Fibroblast of mammary gland (primary cell): ENCODE data around the gene SUPT3H.

Source experiments
- DNase-seq: peaks from one replicate; pipeline ENCODE4 v3.0.0-alpha.2; 2010; ENCODE audit warnings: low read depth
- H3K4me3 ChIP-seq: 2 replicates; pipeline ENCODE4 v1.5.1; 2011; ENCODE audit warnings: low read depth, mild to moderate bottlenecking, low read length, moderate library complexity; ENCODE audit not compliant: control insufficient read depth
- TF ChIP-seq, protein P1 (sequence below): conservative IDR thresholded peaks from 2 replicates; pipeline ENCODE4 v1.5.1; 2011; ENCODE audit warnings: low read depth, low read length, inconsistent platforms; ENCODE audit not compliant: control insufficient read depth, insufficient read depth

The SUPT3H gene

DNA sequence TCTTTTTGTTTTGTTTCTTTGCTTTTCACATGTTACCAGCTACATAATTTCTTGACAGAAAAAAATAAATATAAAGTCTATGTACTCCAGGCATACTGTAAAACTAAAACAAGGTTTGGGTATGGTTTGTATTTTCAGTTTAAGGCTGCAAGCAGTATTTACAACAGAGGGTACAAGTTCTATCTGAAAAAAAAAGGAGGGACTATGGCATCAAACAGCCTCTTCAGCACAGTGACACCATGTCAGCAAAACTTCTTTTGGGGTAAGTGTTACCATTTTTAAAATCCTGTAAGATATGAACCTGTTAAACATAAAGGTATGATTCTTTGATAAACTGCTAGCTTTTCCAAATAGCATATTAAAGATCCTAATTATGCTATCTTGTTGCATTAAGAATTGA, 49.2 kb downstream of the SUPT3H start:
- DNase-seq, result no peak
- TF ChIP-seq, protein P1, sequence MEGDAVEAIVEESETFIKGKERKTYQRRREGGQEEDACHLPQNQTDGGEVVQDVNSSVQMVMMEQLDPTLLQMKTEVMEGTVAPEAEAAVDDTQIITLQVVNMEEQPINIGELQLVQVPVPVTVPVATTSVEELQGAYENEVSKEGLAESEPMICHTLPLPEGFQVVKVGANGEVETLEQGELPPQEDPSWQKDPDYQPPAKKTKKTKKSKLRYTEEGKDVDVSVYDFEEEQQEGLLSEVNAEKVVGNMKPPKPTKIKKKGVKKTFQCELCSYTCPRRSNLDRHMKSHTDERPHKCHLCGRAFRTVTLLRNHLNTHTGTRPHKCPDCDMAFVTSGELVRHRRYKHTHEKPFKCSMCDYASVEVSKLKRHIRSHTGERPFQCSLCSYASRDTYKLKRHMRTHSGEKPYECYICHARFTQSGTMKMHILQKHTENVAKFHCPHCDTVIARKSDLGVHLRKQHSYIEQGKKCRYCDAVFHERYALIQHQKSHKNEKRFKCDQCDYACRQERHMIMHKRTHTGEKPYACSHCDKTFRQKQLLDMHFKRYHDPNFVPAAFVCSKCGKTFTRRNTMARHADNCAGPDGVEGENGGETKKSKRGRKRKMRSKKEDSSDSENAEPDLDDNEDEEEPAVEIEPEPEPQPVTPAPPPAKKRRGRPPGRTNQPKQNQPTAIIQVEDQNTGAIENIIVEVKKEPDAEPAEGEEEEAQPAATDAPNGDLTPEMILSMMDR, result no peak
- peak overlapping the region; percentile 46 for H3K4me3 ChIP-seq

DNA sequence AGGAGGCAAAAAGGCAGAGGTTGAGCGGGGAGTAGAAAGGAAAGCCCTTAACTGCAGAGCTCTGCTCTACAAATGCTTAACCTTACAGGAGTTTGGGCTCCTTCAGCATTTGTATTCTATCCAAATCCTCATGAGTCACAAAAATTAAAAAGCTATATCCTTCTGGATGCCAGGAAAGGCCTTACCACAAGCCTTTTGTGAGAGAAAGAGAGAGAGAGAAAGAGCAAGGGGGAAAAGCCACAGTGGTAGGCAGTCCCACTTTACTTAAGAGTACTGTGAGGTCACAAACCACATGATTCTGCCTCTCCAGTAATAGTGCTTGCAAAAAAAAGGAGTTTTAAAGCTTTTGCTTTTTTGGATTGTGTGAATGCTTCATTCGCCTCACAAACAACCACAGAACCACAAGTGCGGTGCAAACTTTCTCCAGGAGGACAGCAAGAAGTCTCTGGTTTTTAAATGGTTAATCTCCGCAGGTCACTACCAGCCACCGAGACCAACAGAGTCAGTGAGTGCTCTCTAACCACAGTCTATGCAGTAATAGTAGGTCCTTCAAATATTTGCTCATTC, 49.7 kb downstream of the SUPT3H start, which contains the start of gene RUNX2:
Gene RUNX2, plus strand, starts transcription at position 375 of the 567 bp plus-strand sequence. CDS start 397 bp downstream, outside the sequence.
- TF ChIP-seq, protein P1, result no peak
- peak; percentile 95 for DNase-seq
- peak within 1 kb of the TSS; percentile 46 for H3K4me3 ChIP-seq

DNA sequence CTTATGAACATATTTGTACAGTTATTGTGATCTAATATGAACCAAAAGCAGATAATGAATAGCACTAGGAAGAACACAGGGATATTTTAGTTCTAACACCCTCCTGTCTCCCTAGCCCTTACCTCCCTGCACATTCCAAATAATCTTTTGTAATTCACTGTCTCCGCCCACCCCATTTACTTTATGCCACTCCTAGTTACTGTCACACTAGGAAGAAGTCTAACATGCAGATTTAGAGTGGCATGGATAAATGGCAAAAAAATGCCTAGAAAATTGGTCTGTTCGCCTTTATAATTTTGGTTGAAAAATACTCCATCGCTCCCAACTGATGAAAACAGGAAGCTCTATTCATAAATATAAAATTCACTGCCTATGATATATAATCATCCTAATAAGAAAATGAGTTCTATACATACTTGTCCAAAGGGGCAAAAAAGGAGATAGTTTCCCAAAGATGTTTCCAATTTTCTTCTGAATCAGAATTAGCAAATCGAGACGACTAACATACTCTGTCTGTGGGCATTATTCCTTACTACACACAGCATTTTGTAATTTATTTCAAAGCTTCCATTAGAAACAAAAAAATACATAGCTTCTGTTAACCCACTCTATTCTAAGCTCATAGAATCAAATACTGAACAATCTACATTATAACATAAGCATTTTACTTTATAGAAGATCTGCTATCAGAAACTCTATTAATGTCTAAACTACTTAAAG, 50.9 kb downstream of the SUPT3H start:
- TF ChIP-seq, protein P1, result no peak
- DNase-seq, result no peak
- H3K4me3 ChIP-seq, result no peak overlapping the region

DNA sequence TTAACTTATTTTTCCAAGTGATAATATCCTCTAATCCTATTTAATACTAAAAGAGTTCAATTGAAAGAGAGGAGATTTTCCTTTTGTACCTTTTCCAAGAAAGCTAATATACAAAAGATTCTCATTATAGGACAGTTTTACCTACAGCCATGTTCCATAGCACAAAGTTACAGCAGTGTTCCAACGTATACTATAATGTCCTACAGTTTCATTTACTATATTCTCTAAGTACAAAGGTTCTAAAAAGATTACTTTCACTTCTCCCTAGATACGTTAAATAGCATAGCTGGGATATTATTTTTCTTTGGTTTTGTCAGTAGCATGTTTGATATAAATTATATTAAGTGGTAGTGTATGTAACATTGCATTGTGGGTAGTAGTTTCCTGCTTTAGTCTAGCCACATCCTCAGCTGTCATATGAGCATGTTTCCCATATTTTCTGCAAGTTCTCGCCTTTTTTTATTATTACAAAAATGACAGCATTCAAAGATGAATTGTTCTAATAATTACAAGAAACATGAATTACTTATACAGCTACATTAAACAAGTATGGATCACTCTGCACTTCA, 54.0 kb downstream of the SUPT3H start:
- DNase-seq, result no peak
- H3K4me3 ChIP-seq, result no peak overlapping the region
- TF ChIP-seq, protein P1, result no peak

DNA sequence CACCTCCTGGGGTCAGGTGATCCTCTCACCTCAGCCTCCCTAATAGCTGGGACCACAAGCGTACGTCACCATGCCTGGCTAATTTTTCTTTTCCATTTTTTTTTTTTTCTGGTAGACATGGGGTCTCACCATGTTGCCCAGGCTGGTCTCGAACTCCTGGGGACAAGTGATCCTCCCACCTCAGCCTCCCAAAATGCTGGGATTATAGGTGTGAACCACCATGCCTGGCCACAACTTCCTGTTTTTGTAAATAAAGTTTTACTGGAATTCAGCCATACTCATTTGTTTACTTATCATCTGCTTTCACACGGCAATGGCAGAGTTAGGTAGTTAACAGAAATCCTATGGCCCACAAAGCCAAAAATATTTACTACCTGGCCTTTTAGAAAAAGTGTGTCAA, 57.4 kb downstream of the SUPT3H start:
- no peak for DNase-seq
- H3K4me3 ChIP-seq, result no peak overlapping the region
- TF ChIP-seq, protein P1, result no peak

DNA sequence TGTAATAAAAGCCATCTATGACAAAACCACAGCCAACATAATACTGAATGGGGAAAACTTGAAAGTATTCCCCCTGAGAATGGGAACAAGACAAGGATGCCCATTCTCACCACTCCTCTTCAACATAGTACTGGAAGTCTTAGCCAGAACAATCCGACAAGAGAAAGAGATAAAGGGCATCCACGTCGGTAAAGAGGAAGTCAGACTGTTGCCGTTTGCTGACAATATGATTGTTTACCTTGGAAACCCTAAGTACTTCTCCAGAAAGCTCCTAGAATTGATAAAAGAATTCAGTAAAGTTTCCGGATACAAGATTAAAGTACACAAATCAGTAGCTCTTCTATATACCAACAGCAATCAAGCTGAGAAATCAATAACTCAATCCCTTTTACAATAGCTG, 63.6 kb downstream of the SUPT3H start:
- H3K4me3 ChIP-seq, result no peak overlapping the region
- no peak for DNase-seq

More for the DNA sequence above, 63.6 kb downstream of the SUPT3H start:
- TF ChIP-seq, protein P1, result no peak
